Measurements from ENCODE around the gene RNF38. TPM values are rescaled to one million over a fixed set of nuclear protein-coding genes. Genes with fewer than 3 reads are reported as not detected.
A peak's percentile ranks its signal among the peaks of the same experiment; 100 is the strongest.
"Not testable (repeated sequence)": the region's sequence is repeated elsewhere in the genome, so short reads cannot be mapped to it uniquely, and the experiment has no call there.

RNF38 gene
- polyA plus RNA-seq (2012; ENCODE audit: low read depth, missing spikeins): 9.6 TPM

- DNase-seq (ENCODE audit: insufficient read length, low spot score) (no peak), FAIRE-seq (no peak)
- TF ChIP-seq PAX5 (IDR thresholded peaks at IDR 0.05; ENCODE audit: insufficient read depth, low read length, severe bottlenecking) (no peak), POLR2AphosphoS5 (IDR thresholded peaks at IDR 0.05; ENCODE audit: low read depth, low read length) (no peak), TAF1 (IDR thresholded peaks at IDR 0.05; ENCODE audit: low read depth, low read length) (0 out of 2 replicates have a peak, but pooled peaks have one; percentile 17), POU2F2 (IDR thresholded peaks at IDR 0.05; ENCODE audit: low read depth, low read length) (no peak), POLR2A (IDR thresholded peaks at IDR 0.05; ENCODE audit: low read depth, low read length) (no peak), SPI1 (IDR thresholded peaks at IDR 0.05; ENCODE audit: low read depth, low read length) (0 out of 2 replicates have a peak, but pooled peaks have one; percentile 15)
Measured at GRCh38 chr9:36399980-36400331, at the start of gene RNF38. Gene RNF38, minus strand, starts transcription at chr9:36400269. Its CDS starts 161 bp downstream, at chr9:36400108.

GRCh38 chr9:36448555-36448954 is 48.5 kb upstream of the RNF38 start:
- DNase-seq (ENCODE audit: insufficient read length, low spot score); FAIRE-seq: not testable (repeated sequence)

GRCh38 chr9:36448017-36448416 is 47.9 kb upstream of the RNF38 start:
- TF ChIP-seq SPI1 (IDR thresholded peaks at IDR 0.05; ENCODE audit: low read depth, low read length): no peak
- no peak for TF ChIP-seq POLR2AphosphoS5 (IDR thresholded peaks at IDR 0.05; ENCODE audit: low read depth, low read length)
- no peak for TF ChIP-seq TAF1 (IDR thresholded peaks at IDR 0.05; ENCODE audit: low read depth, low read length)
- no peak for DNase-seq (ENCODE audit: insufficient read length, low spot score)
- no peak for FAIRE-seq

GRCh38 chr9:36446678-36447077 is 46.6 kb upstream of the RNF38 start:
- DNase-seq (ENCODE audit: insufficient read length, low spot score); FAIRE-seq: not testable (repeated sequence)

GRCh38 chr9:36445800-36446361 is 45.8 kb upstream of the RNF38 start:
- FAIRE-seq (no peak), DNase-seq (ENCODE audit: insufficient read length, low spot score) (no peak)
- TF ChIP-seq POLR2AphosphoS5 (IDR thresholded peaks at IDR 0.05; ENCODE audit: low read depth, low read length) (no peak), POLR2A (IDR thresholded peaks at IDR 0.05; ENCODE audit: low read depth, low read length) (no peak), POU2F2 (IDR thresholded peaks at IDR 0.05; ENCODE audit: low read depth, low read length) (no peak), SPI1 (IDR thresholded peaks at IDR 0.05; ENCODE audit: low read depth, low read length) (no peak), TAF1 (IDR thresholded peaks at IDR 0.05; ENCODE audit: low read depth, low read length) (no peak), PAX5 (IDR thresholded peaks at IDR 0.05; ENCODE audit: insufficient read depth, low read length, severe bottlenecking) (no peak)

GRCh38 chr9:36444203-36444602 is 44.1 kb upstream of the RNF38 start:
- TF ChIP-seq SPI1 (IDR thresholded peaks at IDR 0.05; ENCODE audit: low read depth, low read length) (no peak), TAF1 (IDR thresholded peaks at IDR 0.05; ENCODE audit: low read depth, low read length) (no peak), PAX5 (IDR thresholded peaks at IDR 0.05; ENCODE audit: insufficient read depth, low read length, severe bottlenecking) (no peak), POU2F2 (IDR thresholded peaks at IDR 0.05; ENCODE audit: low read depth, low read length) (no peak), POLR2A (IDR thresholded peaks at IDR 0.05; ENCODE audit: low read depth, low read length) (no peak), POLR2AphosphoS5 (IDR thresholded peaks at IDR 0.05; ENCODE audit: low read depth, low read length) (no peak)
- no peak for DNase-seq (ENCODE audit: insufficient read length, low spot score)
- FAIRE-seq: no peak

- TF ChIP-seq TAF1 (IDR thresholded peaks at IDR 0.05; ENCODE audit: low read depth, low read length): no peak
- TF ChIP-seq POU2F2 (IDR thresholded peaks at IDR 0.05; ENCODE audit: low read depth, low read length): no peak
- no peak for TF ChIP-seq POLR2A (IDR thresholded peaks at IDR 0.05; ENCODE audit: low read depth, low read length)
- no peak for TF ChIP-seq SPI1 (IDR thresholded peaks at IDR 0.05; ENCODE audit: low read depth, low read length)
- TF ChIP-seq POLR2AphosphoS5 (IDR thresholded peaks at IDR 0.05; ENCODE audit: low read depth, low read length): no peak
- TF ChIP-seq PAX5 (IDR thresholded peaks at IDR 0.05; ENCODE audit: insufficient read depth, low read length, severe bottlenecking): no peak
- FAIRE-seq (no peak), DNase-seq (ENCODE audit: insufficient read length, low spot score) (no peak)
Measured at GRCh38 chr9:36443581-36443980, 43.5 kb upstream of the RNF38 start.

- DNase-seq (ENCODE audit: insufficient read length, low spot score) (no peak), FAIRE-seq (no peak)
- TF ChIP-seq POLR2AphosphoS5 (IDR thresholded peaks at IDR 0.05; ENCODE audit: low read depth, low read length) (no peak), PAX5 (IDR thresholded peaks at IDR 0.05; ENCODE audit: insufficient read depth, low read length, severe bottlenecking) (no peak), SPI1 (IDR thresholded peaks at IDR 0.05; ENCODE audit: low read depth, low read length) (no peak), POLR2A (IDR thresholded peaks at IDR 0.05; ENCODE audit: low read depth, low read length) (no peak), POU2F2 (IDR thresholded peaks at IDR 0.05; ENCODE audit: low read depth, low read length) (no peak), TAF1 (IDR thresholded peaks at IDR 0.05; ENCODE audit: low read depth, low read length) (no peak)
Measured at GRCh38 chr9:36442710-36443109, 42.6 kb upstream of the RNF38 start.

GRCh38 chr9:36441966-36442365 is 41.9 kb upstream of the RNF38 start:
- no peak for FAIRE-seq
- DNase-seq (ENCODE audit: insufficient read length, low spot score): no peak
- TF ChIP-seq POLR2AphosphoS5 (IDR thresholded peaks at IDR 0.05; ENCODE audit: low read depth, low read length) (no peak), SPI1 (IDR thresholded peaks at IDR 0.05; ENCODE audit: low read depth, low read length) (no peak), PAX5 (IDR thresholded peaks at IDR 0.05; ENCODE audit: insufficient read depth, low read length, severe bottlenecking) (no peak), TAF1 (IDR thresholded peaks at IDR 0.05; ENCODE audit: low read depth, low read length) (no peak), POLR2A (IDR thresholded peaks at IDR 0.05; ENCODE audit: low read depth, low read length) (no peak), POU2F2 (IDR thresholded peaks at IDR 0.05; ENCODE audit: low read depth, low read length) (no peak)

- DNase-seq (ENCODE audit: insufficient read length, low spot score) (no peak), FAIRE-seq (no peak)
- TF ChIP-seq TAF1 (IDR thresholded peaks at IDR 0.05; ENCODE audit: low read depth, low read length) (no peak), POLR2AphosphoS5 (IDR thresholded peaks at IDR 0.05; ENCODE audit: low read depth, low read length) (no peak), PAX5 (IDR thresholded peaks at IDR 0.05; ENCODE audit: insufficient read depth, low read length, severe bottlenecking) (no peak), SPI1 (IDR thresholded peaks at IDR 0.05; ENCODE audit: low read depth, low read length) (no peak), POLR2A (IDR thresholded peaks at IDR 0.05; ENCODE audit: low read depth, low read length) (no peak), POU2F2 (IDR thresholded peaks at IDR 0.05; ENCODE audit: low read depth, low read length) (no peak)
Measured at GRCh38 chr9:36438536-36439236, 38.6 kb upstream of the RNF38 start.
